Left ventricle myocardium superior (tissue), 1 donor: ENCODE data around the gene KIF14. TPM values are rescaled to one million over a fixed set of nuclear protein-coding genes. Genes with fewer than 3 reads are reported as not detected.

Experiments used
- ATAC-seq: fragments of 200-7000 bp; cut with Tn5 transposase; one replicate; pipeline ENCODE4 v1.9.1; 2020; ENCODE audit warnings: mild to moderate bottlenecking, moderate library complexity
- DNase-seq: peaks from one replicate; pipeline ENCODE4 v3.0.0-alpha.2; 2020
- intact Hi-C: fragments of 100-400 bp; cut with micrococcal nuclease; formaldehyde crosslinking; loops from one replicate; pipeline ENCODE4 v1.11.0; 2022
- total RNA-seq: library from RNA; stranded (reverse); fragmentation: NEBNext Ultra II Directional; extraction: Animal tissue kit (Norgen Biotek cat#: 25700); gene quantifications from one replicate; pipeline ENCODE4 v1.2.1, GENCODE V29; 2021
- donor health status: DM: no; HTN: yes; CAD: no; lungs with severe emphysema.

KIF14 gene
- total RNA-seq, 1 donor from 2014 or later, result 0.10 TPM

GRCh38 chr1:200506471-200506870 lies 114.1 kb downstream of the KIF14 start:
- intact Hi-C loops, result no loop called here
- DNase-seq (no peak), ATAC-seq (no peak)

DNA sequence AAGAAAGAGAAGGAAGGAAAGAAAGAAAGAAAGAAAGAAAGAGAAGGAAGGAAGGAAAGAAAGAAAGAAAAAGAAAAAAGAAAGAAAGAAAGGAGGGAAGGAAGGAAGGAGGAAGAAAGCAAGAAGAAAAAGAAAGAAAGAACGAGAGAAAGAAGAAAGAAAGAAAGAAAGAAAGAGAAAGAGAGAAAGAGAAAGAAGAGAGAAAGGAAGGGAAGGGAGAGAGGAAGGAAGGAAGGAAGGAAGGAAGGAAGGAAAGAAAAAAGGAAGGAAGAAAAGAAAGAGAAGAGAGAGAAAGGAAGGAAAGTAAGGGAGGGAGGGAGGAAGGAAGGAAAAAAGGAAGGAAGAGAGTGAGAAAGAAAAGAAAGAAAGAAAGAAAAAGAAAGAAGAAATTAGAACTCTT lies 115.3 kb downstream of the KIF14 start:
- DNase-seq, result no peak
- no peak for ATAC-seq
- intact Hi-C loops, result no loop called here

Other genes starting within 250 kb of the KIF14 start
- gene ZNF281, start 210.7 kb downstream of the KIF14 start, total RNA-seq, result 8.8 TPM
- 12.6 TPM for gene DDX59, start 49.2 kb upstream of the KIF14 start, total RNA-seq
- gene CAMSAP2, start 118.1 kb upstream of the KIF14 start, total RNA-seq, result 42.1 TPM